ENCODE measurements around the gene PPARD.

Gene PPARD

GRCh38 chr6:35474131-35474941 is 132.0 kb downstream of the PPARD start:
- DNase-seq = no peak

GRCh38 chr6:35474942-35475570 is 132.7 kb downstream of the PPARD start:
- no peak for DNase-seq

GRCh38 chr6:35475573-35475972 is 133.2 kb downstream of the PPARD start:
- no peak for DNase-seq

GRCh38 chr6:35476004-35476403 is 133.6 kb downstream of the PPARD start:
- DNase-seq = no peak

- DNase-seq = no peak
Measured at GRCh38 chr6:35477028-35477427, 134.7 kb downstream of the PPARD start.
